Fibroblast of skin of back (primary cell): ENCODE measurements around the gene SLC16A1.
A peak's percentile ranks its signal among the peaks of the same experiment; 100 is the strongest.
"Not testable (repeated sequence)": the region's sequence is repeated elsewhere in the genome, so short reads cannot be mapped to it uniquely, and the experiment has no call there.

ENCODE experiments used
- DNase-seq: peaks from one replicate; pipeline ENCODE4 v3.0.0-alpha.2; 2013

SLC16A1 gene

DNA sequence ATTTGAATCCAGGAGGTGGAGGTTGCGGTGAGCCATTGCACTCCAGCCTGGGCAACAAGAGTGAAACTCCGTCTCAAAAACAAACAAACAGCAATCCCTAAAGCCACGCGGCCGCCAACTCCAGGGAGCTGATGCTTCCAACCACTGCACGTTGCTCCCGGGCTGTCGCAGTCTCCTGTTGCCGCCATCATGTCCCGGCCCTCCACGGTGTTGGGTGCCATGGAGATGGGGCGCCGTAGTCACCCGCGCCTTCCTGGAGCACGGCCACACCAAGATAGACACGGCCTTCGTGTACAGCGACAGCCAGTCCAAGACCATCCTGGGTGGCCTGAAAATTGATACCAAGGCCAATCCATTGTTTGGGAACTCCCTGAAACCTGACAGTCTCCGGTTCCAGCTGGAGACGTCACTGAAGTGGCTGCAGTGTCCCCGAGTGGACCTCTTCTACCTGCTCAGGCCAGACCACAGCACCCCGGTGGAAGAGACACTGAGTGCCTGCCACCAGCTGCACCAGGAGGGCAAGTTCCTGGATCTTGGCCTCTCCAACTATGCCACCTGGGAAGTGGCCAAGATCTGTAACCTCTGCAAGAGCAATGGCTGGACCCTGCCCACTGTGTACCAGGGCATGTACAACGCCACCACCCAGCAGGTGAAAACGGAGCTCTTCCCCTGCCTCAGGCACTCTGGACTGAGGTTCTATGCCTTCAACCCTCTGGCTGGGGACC lies 32.6 kb downstream of the SLC16A1 start:
- DNase-seq, result no peak

DNA sequence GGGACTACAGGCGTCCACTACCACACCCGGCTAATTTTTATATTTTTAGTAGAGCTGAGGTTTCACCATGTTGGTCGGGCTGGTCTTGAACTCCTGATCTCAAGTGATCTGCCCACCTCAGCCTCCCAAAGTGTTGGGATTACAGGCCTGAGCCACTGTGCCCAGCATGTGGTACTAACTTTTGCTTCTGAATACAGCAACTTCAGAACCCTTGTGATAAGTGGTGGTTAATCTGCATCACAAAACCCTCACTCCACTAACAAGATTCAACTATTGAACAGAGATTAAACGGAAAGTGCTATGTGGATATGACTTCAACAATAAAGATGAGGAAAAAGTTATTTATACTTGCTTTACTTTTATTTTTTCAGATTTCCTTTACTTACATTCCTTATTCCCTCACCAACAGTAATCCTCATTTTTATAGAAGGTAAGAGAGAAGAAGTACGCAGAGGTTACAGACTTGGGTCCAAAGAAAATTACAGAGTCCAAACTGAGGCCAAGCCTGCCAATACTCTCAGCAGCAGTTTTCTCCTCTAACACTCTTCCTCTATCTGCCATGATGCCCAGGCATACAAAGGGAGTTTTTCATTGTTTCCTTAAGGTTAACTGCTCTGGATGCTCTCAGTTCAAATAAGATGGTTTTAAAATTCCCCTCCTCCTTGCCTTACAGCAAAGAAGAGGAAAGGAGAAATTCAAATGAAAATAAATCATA lies 44.3 kb downstream of the SLC16A1 start:
- DNase-seq, result no peak

DNA sequence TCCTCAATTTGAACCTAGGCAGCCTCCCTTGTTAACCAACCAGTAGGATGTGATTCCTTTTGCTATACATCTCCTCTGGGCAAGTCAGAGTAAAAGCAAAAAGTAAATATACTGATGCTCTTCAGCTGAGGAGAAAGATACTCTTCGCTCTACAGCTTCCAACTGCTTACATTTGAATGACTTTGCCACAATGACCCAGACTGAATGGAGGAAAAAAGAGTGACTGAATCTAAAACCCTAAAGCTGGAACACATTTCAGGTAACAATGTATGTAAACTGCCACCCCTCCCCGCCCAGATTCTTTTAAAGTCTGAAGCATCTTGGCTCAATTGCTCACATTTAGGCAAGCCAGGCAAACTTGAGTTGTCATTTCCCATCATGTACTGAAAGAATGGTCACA lies 46.1 kb downstream of the SLC16A1 start:
- no peak for DNase-seq

DNA sequence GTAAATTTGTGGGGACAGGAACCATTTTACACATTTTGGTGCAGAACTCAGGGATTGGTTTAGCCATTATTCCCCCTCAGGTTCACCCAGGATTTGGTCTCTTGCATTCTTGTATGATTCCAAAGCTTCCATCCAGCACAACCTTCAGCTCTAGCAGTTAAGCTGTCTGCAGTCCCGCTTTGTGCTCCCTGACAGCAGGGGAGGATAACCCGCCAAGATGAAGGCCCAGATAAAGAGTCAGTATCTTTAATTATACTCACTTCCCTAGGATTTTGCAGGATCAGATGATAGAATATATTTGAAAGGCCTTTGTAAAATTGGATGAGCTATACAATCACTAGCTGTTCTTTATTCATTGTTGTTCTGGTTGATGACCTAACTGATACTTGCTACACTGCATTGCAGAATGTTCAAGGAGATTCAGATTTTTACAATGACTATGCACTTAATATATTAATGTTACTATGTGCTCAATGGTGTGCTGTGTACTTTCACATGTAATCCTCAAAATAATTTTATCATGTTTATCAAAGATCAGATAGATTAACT lies 49.8 kb downstream of the SLC16A1 start:
- no peak for DNase-seq

DNA sequence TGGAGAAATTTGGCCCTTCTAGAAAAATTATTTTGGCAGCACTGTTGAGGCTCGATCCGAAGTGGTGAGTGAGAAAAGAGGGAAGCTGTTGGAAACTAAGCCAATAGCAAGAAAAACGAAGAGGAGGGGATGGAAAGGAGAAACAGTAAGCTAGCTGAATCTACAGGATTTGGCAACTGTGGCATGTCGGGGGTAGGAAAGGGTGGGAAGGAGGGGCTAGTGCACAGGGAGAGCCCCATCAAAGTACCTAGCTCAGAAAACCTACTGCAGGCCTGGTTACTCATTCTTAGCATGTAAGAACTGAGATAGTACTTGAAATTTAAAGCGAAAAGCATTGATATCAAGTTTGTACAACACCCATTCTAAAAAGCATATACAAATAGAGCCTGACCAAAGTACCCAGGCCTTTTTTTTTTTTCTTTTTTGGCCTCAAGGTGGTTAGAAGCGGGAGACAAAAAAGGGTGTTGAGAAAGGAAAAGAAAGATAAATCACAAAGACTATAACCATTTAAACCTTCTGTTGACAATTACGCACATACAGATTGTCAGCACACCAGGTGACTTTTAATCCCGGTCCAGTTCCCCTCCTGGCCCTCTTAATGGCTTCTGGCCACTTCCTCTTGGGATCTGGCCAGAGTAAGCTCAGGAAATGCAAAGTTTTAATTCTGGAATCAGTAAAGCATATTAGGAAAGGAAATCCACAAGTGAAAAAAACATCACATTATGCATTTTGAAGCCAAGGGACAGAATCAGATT lies 50.4 kb downstream of the SLC16A1 start:
- DNase-seq, result no peak

DNA sequence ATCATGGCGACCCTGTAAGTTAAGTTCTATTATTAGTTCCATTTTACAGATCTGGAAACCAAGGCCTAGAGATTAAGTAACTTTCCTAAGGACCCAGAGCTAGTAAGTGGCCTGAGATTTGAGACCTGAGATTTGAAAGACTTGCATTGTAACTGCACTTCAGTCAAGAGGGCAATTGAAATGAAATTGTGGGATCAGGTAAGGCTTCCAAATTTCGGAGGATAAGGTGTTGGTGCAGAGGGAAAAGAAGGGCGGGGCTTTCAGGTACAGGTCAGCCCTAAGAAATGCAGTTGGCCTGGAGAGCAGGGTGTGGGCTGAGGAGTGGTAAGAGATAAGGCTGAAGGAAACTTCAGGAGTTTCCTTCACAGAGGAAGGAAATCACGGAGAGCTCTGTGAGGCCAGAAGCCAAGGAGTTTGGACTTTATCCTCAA lies 51.1 kb downstream of the SLC16A1 start:
- no peak for DNase-seq

DNA sequence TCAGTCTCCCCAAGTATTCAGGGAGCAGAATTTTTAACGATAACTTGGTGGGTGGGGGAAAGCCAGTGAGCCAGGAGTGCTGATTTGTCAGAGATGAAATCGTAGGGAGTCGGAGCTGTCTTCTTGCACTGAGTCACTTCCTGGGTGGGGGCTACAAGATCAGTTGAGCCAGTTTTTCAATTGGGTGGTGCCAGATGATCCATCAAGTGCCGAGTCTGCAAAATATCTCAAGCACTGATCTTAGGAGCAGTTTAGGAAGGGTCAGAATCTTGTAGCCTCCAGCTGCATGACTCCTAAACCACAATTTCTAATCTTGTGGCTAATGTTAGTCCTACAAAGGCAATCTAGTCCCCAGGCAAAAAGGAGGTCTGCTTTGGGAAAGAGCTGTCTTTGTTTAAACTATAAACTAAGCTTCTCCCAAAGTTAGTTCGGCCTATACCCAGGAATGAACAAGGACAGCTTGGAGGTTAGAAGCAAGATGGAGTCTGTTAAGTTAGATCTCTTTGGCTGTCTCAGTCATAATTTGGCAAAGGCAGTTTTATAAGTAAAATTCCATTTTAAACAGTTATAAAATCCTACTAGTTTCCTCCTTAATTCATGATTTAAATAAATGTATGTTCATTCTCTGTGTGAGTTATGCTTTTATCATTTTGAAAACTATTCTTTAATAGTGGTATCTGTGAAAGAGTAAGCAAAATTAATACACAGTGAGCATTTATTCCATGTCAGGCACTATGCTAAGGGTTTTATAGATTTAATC lies 51.7 kb downstream of the SLC16A1 start:
- peak; percentile 59 for DNase-seq

DNA sequence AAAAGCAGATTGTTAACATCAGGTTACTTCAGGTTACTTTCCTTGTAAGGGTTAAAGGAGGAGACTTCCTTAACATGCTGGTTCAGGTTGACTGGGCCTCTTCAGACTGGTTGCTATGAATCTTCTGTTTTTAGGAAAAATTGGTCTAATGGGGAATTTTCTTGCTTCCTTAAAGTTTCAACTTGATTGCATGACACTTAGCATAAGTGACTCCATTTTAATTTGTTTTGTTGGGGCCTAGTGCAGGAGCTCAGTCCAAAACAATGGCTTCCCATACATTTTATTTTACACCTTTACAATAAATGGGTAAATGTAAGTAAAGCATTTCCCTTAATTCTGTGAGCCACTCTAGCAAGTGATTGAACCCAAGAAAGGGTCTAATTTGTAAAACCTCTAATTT lies 53.8 kb downstream of the SLC16A1 start:
- DNase-seq, result no peak

DNA sequence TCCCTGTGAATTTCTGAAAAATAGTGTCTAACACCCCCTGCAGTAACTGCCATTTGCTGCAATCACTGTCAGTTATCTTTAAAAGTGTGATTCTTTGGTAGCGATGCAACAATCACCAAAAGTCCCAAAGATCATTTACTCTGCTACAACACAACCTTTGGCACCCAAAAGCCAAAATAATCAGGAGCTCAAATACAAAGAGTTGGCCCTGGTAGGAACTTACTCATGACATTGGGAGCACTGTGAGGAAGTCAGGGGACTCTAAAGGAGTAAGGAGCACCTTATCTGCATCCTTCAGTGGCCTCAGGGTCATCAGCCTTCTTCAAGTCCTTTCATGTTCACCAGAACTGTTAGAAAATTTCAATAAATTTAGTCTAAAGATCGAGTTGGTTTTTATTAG lies 54.6 kb downstream of the SLC16A1 start:
- no peak for DNase-seq

DNA sequence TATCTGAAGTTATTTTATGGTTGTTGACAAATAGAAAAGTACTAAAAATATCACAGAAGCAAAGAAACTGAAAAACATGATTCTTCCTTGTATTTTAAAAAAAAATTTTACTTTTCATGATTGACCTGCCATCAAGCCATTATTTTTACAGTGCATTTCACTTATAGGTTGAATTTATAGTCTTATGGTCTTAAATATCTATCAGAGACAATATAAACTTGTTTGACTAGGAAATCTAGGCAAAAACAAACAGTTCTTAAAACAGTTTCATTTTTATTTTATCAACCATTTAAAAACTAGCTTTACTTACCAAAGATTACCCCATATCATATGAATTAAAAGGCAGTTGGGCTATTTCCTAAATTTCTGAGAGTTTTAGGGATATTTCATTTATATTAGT lies 59.2 kb downstream of the SLC16A1 start:
- no peak for DNase-seq

DNA sequence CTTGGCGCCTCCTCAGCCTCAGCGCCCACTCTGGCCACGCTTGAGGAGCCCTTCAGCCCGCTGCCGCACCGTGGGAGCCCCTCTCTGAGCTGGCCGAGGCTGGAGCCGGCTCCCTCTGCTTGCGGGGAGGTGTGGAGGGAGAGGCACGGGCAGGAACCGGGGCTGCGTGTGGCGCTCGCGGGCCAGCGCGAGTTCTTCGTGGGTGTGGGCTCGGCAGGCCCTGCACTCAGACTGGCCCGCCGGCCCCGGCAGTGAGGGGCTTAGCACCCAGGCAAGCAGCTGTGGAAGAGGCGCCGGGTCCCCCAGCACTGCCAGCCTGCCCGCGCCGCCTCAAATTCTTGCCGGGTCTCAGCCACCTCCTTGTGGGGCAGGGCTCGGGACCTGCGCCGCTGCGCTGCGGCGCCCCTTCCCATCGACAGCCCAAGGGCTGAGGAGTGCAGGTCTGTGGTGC lies 61.4 kb downstream of the SLC16A1 start:
- DNase-seq, result no peak

DNA sequence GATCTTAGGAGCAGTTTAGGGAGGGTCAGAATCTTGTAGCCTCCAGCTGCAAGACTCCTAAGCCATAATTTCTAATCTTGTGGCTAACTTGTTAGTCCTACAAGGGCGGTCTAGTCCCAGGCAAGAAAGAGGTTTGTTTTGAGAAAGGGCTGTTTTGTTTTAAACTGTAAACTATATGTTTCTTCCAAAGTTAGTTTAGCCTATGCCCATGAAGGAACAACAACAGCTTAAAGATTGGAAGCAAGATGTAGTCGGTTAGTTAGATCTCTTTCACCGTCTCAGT lies 62.0 kb downstream of the SLC16A1 start:
- DNase-seq, result no peak

DNA sequence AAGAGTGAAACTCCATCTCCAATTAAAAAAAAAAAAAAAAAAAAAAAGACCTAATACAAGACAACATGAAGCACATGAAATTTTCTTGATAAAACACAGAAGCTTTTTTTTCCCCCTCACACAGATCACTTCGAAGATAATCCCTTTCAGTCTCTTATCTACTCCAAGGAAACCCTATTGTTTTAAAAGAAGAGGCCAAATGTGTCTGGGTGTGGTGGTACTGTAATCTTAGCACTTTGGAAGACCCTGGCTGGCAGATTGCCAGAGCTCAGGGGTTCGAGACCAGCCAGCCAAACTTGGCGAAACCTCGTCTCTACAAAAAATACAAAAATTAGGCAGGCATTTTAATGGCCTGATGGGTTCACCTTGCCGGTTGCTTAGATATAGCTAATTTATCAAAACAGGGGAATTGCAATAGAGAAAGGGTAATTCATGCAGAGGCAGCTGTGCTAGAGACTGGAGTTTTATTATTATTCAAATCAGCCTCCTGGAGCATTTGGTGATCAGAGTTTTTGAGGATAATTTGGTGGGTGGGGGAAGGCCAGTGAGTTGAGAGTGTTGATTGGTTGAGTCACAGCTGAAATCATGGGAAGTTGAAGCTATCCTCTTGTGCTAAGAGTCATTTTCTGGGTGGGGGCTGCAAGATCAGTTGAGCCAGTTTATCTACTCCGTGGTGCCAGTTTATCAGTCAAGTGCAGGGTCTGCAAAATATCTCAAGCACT lies 62.5 kb downstream of the SLC16A1 start:
- DNase-seq, result no peak

DNA sequence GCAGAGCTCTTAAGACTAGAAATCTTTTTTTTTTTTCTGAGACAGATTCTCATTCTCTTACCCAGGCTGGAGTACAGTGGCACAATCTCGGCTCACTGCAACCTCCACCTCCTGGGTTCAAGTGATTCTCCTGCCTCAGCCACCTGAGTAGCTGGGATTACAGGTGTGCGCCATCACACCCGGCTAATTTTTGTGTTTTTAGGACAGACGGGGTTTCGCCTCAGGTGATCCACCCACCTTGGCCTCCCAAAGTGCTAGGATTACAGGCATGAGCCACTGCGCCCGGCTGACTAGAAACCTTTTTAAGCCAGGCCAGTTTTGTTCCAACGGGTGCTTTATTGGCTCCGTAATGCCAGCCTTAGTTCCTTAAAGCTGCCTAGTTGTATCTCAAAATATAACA lies 66.1 kb downstream of the SLC16A1 start:
- DNase-seq, result not testable (repeated sequence)

DNA sequence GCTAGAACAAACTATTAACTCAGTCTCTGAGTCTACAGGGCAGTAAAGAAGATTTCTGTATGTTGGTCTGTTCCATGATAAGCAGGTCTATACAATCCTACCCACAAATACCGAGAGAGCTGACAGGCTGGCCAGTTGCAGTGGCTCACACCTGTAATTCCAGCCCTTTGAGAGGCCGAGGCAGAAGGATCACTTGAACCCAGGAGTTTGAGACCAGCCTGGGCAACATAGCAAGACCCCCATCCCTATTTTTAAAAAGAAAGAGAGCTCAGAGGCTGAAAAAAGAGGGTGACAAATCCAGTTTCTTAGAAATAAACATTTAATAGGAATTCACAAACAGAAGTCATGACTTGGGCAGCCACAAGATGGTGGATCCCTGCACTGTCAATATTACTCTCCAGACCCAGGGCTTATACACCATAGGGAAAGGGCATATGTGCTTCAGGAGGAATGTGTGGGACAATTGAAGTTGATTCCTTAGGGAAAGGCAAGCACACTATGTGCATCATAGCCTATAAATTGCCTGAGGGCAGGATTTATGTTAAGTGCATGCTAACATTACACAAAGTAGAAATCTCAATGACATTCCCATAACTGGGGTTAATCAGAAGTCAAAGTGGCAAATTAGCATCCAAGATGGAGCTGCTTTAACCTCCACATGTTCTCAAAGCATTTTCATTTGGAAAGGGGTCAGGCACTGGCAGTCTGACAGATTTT lies 66.8 kb downstream of the SLC16A1 start:
- no peak for DNase-seq

DNA sequence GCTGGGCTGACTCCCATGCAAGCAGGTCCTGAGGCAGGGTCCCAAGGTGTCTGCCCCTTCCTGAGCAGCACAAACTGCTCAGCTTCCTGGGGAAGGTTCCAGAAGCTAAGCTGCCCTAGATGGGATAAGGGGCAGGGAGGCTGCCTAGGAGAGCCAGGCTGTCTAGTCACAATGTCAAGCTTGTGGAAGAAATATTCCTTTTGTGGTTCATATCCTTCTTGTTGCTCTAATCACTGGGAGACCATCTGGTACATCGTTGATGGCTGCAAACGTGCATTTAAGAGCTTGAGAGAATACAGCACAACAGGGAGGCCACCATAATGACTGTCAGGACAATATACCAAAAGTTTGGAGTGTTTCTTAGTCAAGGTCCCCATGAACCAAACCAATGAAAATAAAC lies 67.4 kb downstream of the SLC16A1 start:
- DNase-seq, result no peak

DNA sequence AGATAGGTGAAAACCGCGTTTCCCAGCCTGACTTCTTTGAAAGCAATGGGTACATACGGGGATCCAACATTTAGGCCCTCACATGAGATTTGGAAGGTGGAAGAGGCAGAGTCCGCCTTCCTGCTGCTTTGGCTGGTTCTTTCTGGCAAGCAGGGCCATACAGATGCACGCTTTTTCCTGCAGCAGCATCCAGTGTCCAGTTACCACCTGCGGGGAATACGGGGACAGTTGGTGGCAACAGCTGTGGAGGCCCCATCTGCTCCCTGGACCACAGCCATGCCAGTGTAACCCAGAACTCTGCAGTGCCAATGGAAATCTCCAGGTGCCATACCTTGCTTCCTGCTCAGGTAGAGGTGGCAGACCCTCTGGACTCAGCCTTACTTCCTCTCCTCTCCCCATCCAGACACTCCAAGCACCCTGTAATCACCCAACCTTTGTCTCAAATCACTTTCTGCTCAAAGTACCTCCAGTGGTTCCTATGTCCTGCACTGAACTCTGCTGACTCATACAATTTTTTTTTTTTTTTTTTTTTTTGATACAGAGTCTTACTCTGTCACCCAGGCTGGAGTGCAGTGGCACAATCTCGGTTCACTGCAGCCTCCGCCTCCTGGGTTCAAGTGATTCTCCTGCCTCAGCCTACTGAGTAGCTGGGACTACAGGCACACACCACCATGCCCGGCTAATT lies 68.3 kb downstream of the SLC16A1 start:
- no peak for DNase-seq

DNA sequence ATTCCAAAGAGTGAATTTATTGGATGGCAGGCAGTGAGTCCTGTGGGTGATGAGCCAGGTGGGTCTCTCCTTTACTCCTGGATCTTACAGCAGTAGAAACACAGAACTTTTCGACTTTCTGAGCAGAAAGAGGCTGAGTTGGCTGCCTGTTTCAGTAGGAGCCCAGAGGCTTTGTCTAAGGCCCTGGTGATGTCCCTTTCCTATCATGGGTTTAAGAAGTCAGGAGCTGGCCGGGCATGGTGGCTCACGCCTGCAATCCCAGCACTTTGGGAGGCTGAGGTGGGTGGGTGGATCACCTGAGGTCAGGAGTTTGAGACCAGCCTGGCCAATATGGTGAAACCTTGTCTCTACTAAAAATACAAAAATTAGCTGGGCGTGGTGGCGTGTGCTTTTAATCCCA lies 71.0 kb downstream of the SLC16A1 start:
- DNase-seq, result not testable (repeated sequence)

DNA sequence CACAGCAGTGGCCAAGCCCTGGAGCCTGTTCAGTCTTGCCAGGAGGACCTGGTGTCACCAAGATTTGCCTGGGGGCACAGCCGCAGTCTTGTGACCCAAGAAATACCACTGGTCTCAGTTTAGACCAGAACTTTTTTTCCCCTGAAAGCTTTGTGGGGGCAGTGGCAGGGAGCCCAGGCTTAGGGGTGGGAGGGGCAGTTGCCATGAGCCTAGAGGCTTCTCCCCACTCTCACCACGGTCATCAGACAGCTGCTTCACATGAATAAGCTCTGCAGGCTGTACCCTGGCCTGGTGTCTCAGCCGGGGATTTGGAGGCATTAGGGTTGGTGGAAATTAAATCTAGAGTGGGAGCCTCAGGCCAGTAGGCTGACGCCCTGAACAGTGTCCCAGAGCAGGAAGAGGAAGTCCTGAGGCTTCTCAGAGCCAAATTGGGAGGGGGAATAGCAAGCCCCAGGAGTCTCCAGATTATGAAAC lies 73.7 kb downstream of the SLC16A1 start:
- no peak for DNase-seq

DNA sequence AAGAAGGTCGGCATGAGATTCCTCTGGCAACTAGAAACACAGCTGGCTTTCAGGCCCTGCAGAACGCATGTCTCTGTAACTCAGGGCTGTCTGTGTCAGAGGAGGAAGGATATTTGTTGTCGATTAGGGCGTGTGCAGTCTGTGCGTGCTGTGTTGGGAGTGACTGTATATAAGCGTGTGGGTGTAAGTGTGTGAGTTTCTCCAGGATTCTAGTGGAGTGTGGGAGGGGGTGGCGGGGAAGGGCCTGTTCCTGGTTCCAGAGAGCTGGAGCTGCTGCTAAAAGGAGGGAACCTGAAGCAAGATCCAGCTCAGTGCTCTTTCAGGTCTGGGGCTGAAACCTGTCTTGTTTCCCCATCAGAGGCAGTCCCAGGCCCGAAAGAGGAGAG lies 74.3 kb downstream of the SLC16A1 start:
- peak; percentile 16 for DNase-seq

DNA sequence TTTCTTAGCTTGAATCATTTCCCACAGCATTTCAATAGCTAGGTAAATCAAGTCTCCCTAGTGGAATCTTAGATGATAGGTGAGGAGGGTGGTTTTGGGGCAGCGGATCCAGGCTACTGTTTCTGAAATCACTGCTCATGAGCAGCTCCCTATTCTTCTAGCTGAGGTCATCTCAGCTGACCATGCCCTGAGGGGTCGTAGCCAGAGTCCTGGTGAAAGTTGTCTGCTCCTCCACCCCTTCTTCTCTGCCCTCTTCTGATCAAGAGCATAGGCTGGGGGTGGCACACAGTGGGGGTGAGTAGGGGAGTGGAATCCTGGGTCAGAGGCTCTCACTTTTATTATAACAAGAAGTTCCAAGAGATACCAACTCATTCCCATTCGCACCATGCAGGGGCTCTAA lies 76.2 kb downstream of the SLC16A1 start:
- DNase-seq, result no peak
